ENCODE data around the gene JAML. TPM values are rescaled to one million over a fixed set of nuclear protein-coding genes. Genes with fewer than 3 reads are reported as not detected.

JAML gene
- total RNA-seq, 4 donors from 2014 or later = 0.92 to 8.9 (median 1.2) TPM

- intact Hi-C loops (cut with DNase I) = no loop called here
- WGBS = 38% methylated on average over 9 of the region's 10 CpGs
- DNase-seq (ENCODE audit: extremely low spot score) = no peak
- H3K9me3 ChIP-seq = no peaks in the 10 kb centered on the region
- peaks cover 11 to 32% (median 24%) of the 10 kb centered on the region in 4 donors for H3K4me1 ChIP-seq
- TF ChIP-seq EP300 (IDR thresholded peaks at IDR 0.05) = no peak
- no peak for TF ChIP-seq POLR2AphosphoS5 (IDR thresholded peaks at IDR 0.05)
- TF ChIP-seq POLR2A (IDR thresholded peaks at IDR 0.05; ENCODE audit: low read depth) = no peak
- no peak for TF ChIP-seq CTCF (IDR thresholded peaks at IDR 0.05)
- H3K4me3 ChIP-seq = no peak overlapping the region
- no peaks in the 10 kb centered on the region for H3K36me3 ChIP-seq
- no peak overlapping the region for H3K27ac ChIP-seq (replicated peaks in 1 of 4)
- peaks cover 0 to 96% (median 15%) of the 10 kb centered on the region in 4 donors for H3K27me3 ChIP-seq
These were observed 67.5 kb downstream of the JAML start for GRCh38 chr11:118157186-118157895.

- no peak for DNase-seq (ENCODE audit: extremely low spot score)
- WGBS = 15% methylated on average over 18 of the region's 21 CpGs
- intact Hi-C loops (cut with DNase I) = no loop called here
- H3K4me1 ChIP-seq = peaks cover 14 to 39% (median 31%) of the 10 kb centered on the region in 4 donors
- no peaks in the 10 kb centered on the region for H3K36me3 ChIP-seq
- TF ChIP-seq CTCF (IDR thresholded peaks at IDR 0.05) = no peak
- TF ChIP-seq POLR2A (IDR thresholded peaks at IDR 0.05; ENCODE audit: low read depth) = no peak
- TF ChIP-seq EP300 (IDR thresholded peaks at IDR 0.05) = no peak
- no peak for TF ChIP-seq POLR2AphosphoS5 (IDR thresholded peaks at IDR 0.05)
- no peak overlapping the region for H3K27ac ChIP-seq (replicated peaks in 1 of 4)
- H3K9me3 ChIP-seq = no peaks in the 10 kb centered on the region
- peaks cover 0 to 95% (median 18%) of the 10 kb centered on the region in 4 donors for H3K27me3 ChIP-seq
- no peak overlapping the region for H3K4me3 ChIP-seq
These were observed 68.2 kb downstream of the JAML start for GRCh38 chr11:118156531-118157185.

- intact Hi-C loops (cut with DNase I) = no loop called here
- peaks cover 0 to 89% (median 18%) of the 10 kb centered on the region in 4 donors for H3K27me3 ChIP-seq
These were observed 68.9 kb downstream of the JAML start for GRCh38 chr11:118155776-118156530.

GRCh38 chr11:118154641-118155040 is 70.2 kb downstream of the JAML start:
- H3K27me3 ChIP-seq = peaks cover 0 to 76% (median 18%) of the 10 kb centered on the region in 4 donors
- H3K27ac ChIP-seq (replicated peaks in 1 of 4) = no peak overlapping the region
- intact Hi-C loops (cut with DNase I) = no loop called here
- no peak overlapping the region for H3K4me3 ChIP-seq
- TF ChIP-seq EP300 (IDR thresholded peaks at IDR 0.05) = no peak
- TF ChIP-seq POLR2A (IDR thresholded peaks at IDR 0.05; ENCODE audit: low read depth) = no peak
- no peak for TF ChIP-seq POLR2AphosphoS5 (IDR thresholded peaks at IDR 0.05)
- no peak for TF ChIP-seq CTCF (IDR thresholded peaks at IDR 0.05)
- no peak for DNase-seq (ENCODE audit: extremely low spot score)
- no peaks in the 10 kb centered on the region for H3K36me3 ChIP-seq
- H3K9me3 ChIP-seq = no peaks in the 10 kb centered on the region
- peaks cover 14 to 46% (median 38%) of the 10 kb centered on the region in 4 donors for H3K4me1 ChIP-seq
- WGBS = 100% methylated on average over 1 of the region's 1 CpG

More at GRCh38 chr11:118155776-118156530, 68.9 kb downstream of the JAML start:
- Histone ChIP-seq H3K4me1 (peaks cover 14 to 46% (median 36%) of the 10 kb centered on the region in 4 donors), H3K9me3 (no peaks in the 10 kb centered on the region), H3K4me3 (no peak overlapping the region), H3K36me3 (no peaks in the 10 kb centered on the region), H3K27ac (replicated peaks in 1 of 4) (no peak overlapping the region)
- DNase-seq (ENCODE audit: extremely low spot score) = no peak
- no peak for TF ChIP-seq POLR2AphosphoS5 (IDR thresholded peaks at IDR 0.05)
- no peak for TF ChIP-seq POLR2A (IDR thresholded peaks at IDR 0.05; ENCODE audit: low read depth)
- no peak for TF ChIP-seq CTCF (IDR thresholded peaks at IDR 0.05)
- 67% methylated on average over 11 of the region's 11 CpGs for WGBS

Data from esophagus muscularis mucosa (tissue), 4 donors.